ENCODE measurements around the gene CEP250.

The CEP250 gene

DNA sequence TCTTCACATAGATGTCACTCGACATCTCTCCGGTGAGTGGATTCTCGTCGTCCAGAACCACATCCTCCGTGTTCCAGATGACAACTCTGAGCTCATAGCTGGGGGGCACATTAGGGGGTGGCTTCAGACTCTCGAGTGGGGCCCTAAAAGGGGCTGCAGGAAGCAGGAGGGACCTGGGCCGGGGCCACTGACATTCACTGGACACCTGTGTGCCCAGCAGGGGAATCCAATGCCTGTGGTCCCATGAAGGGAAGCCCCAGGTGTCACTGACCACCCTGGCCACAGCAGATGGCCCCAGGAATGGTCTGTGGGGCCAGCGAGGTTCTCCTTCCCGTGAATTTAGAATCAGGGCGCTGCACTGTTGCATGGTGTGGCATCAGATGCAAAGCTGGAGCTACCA is 105.1 kb downstream of the CEP250 start:
- DNase-seq (ENCODE audit: low read depth in 1 of 2, low spot score in 1 of 2), result no peak

DNA sequence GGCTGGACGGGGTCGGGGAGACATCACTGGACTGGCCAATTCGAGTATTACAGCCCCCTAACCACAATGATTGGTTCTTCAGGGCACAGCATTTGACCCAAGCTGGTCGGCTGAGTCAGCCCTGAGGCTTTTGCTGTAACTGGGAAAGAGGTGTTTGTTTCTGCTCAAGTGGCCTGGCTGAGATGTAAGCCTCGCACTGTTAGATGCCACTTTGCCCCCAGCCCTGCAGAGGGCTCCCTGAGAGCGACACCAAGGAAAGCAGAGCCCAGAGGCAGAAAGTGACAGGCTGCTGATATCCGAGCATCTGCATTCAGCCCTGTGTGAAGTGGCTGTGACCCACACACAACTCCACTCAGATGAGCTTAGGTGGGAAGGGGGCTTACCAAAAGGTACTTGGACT is 105.9 kb downstream of the CEP250 start:
- DNase-seq (ENCODE audit: low read depth in 1 of 2, low spot score in 1 of 2), result no peak

DNA sequence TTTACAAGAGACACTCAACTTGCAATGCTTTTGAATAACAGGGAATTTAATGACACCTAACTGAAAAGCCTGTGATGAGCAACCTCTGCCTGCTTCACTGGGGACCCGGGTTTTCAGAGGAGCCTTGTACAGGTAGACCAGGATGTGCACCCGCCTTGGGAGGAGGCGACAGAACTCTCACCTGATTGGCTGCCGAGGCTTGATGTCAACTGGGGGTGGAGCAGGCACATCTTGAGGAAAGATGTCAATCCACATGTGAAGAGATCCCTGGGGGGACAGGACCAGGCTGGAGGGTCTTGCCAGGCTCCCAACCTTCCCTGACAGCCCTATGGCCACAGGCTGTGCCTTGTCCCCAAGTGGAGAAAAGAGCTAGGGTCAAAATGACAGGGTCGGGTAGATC is 106.3 kb downstream of the CEP250 start:
- no peak for DNase-seq (ENCODE audit: low read depth in 1 of 2, low spot score in 1 of 2)

DNA sequence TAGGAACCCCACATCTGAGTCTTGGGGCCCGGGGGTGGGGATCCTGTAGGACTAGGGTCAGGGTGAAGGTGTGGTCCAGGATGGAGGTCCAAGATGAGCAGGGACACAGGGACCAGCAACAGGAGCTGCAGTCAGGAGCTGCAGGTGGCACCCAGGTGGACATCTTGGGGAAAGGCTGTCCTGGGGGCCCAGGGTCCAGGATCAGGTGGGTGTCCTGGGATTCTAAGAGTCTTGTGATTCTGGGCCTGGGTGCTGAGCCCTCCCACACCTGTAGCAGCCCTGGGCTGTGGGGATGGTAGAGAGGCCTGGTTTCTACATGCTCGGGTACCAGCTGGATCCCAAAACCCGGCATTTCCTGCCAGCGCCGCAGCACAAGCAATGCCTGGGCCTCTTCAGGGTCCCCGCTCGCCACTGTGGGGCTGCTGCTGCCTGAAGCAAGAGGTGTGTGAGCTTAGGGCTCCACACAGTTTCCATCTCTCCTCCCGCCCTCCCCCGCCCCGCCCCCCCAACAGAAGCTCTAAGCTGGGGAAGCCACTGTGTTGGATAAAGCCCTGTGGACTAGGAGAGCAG is 107.2 kb downstream of the CEP250 start:
- no peak for DNase-seq (ENCODE audit: low read depth in 1 of 2, low spot score in 1 of 2)

DNA sequence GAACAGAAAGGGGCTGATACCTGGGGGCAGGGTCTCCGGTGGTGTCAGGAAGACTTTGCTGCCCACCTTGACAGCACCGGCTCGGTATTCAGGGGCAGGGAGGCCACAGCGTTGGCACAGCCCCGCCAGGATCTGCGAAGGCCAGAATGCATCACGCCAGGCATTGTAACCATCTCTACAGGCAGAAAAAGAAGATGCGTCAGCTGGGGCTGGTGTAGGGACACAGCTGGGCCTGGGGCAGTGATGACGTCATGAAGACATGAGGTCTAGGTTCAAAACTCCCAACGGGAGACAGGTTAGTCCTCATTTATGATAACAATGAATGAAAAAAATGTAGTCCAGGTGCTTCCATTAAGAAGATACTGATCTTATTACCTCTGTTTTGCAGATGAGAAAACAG is 108.4 kb downstream of the CEP250 start:
- DNase-seq (ENCODE audit: low read depth in 1 of 2, low spot score in 1 of 2), result no peak

DNA sequence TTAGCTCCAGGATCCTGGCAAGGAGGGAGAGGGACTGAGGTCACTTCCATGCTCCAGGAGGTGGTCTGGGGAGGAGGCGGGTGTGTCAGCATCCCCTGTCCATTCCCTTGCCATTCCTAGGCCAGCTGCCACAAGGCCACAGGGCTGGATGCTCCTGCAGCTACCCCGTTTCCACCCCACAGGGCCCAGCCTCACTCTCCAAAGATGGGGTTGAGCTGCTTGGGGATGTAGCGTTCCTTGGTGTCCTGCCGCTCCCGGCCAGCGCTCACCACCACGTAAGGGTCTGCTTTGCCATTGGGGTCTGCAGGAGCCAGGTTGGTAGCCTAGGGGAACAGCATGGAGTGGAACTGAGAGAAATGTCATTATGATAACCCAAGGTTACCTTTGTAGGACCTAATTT is 109.5 kb downstream of the CEP250 start:
- no peak for DNase-seq (ENCODE audit: low read depth in 1 of 2, low spot score in 1 of 2)

DNA sequence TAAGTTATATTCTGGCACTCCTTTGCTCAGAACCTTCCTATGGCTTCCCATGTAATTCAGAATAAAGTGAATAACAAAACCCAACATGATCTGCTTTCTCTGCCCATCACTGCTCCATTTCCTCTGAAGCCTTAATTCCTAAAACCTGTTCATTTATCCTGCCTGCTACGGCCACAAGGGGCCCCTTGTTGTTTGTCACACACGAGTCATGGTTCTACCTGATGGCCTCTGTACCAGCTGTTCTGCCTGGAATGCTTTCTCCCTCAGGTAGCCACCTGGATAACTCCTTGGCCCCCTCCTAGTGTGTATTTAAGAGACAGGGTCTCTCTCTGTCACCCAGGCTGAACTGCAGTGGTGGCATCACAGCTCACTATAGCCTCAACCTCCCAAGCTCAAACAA is 113.2 kb downstream of the CEP250 start:
- no peak for DNase-seq (ENCODE audit: low read depth in 1 of 2, low spot score in 1 of 2)

All from activated T-helper 1 cell treated with anti-CD3 and anti-CD28 coated beads, Interleukin-2, amount 50 U/mL, for 16 hours (primary cell).